Adrenal gland (tissue), 12 donors: Measurements from ENCODE around the gene PPP1R9B. TPM values are rescaled to one million over a fixed set of nuclear protein-coding genes. Genes with fewer than 3 reads are reported as not detected.

Source experiments
- DNase-seq, 7 donors: peaks; one replicate each; pipeline ENCODE4 v3.0.0-alpha.2; 2019 to 2020
- H3K27ac ChIP-seq, 5 donors: fragments of 200-600 bp; sonication (generic) in 4 of 5; 1 replicate in 3 of 5; 2 replicates in 2 of 5; pipeline versions ENCODE4 v1.5.1 to v1.8.0; 2016 to 2020; ENCODE audit warnings: mild to moderate bottlenecking in 1 of 5
- H3K27me3 ChIP-seq: fragments of 200-600 bp; 2 replicates; pipeline ENCODE4 v1.8.0; 2021
- H3K36me3 ChIP-seq, 2 donors: fragments of 200-600 bp; replicated peaks in 1 of 2; 1 replicate in 1 of 2; 2 replicates in 1 of 2; pipeline versions ENCODE4 v1.5.1 to v1.8.0; 2018 to 2022
- H3K4me1 ChIP-seq, 2 donors: fragments of 200-600 bp; replicated peaks in 1 of 2; 1 replicate in 1 of 2; 2 replicates in 1 of 2; pipeline versions ENCODE4 v1.5.1 to v1.8.0; 2018 to 2021
- H3K4me3 ChIP-seq, 4 donors: fragments of 200-600 bp; sonication (generic) in 3 of 4; one replicate each; pipeline ENCODE4 v1.5.1; 2016 to 2018
- H3K9me3 ChIP-seq, 3 donors: fragments of 200-600 bp; sonication (generic) in 1 of 3; replicated peaks in 1 of 3; 1 replicate in 2 of 3; 2 replicates in 1 of 3; pipeline versions ENCODE4 v1.5.1 to v1.8.0; 2016 to 2021
- POLR2A ChIP-seq, 2 donors: fragments of 450-650 bp; IDR thresholded peaks; one replicate each; pipeline ENCODE4 v1.6.1; 2017; ENCODE audit warnings: antibody characterized with exemption in 2 of 2, mild to moderate bottlenecking in 2 of 2, moderate library complexity in 1 of 2
- WGBS, 4 donors: extraction: QIAGEN DNeasy Blood & Tissue Kit in 2 of 4; methylation state at CpG; one replicate each; pipeline versions ENCODE4 v1.1.5 to v1.1.7; 2013 to 2017; 5-methylcytosine and 5-hydroxymethylcytosine counted together
- intact Hi-C, 2 donors: fragments of 100-400 bp; cut with DNase I; formaldehyde crosslinking; loops; one replicate each; pipeline versions ENCODE4 v1.14.1 to v1.15.0; 2022 to 2023
- polyA plus RNA-seq, 3 donors: library from polyadenylated mRNA; stranded (reverse); fragments of 200-250 nt in 2 of 3; fragments of 350-450 nt in 1 of 3; fragmentation: Illumina TruSeq in 1 of 3; extraction: RNeasy Lipid Tissue Mini Kit (QIAGEN cat#74804) in 1 of 3; gene quantifications; one replicate each; pipeline ENCODE4 v1.2.3, GENCODE V29; 2013 to 2014
- total RNA-seq, 9 donors: library from RNA; depleted of rRNA in 4 of 9; stranded (reverse); fragments of >200 nt in 4 of 9; fragments of 120-200 nt in 1 of 9; fragmentation: NEBNext Ultra II Directional in 1 of 9; extraction: Animal tissue kit (Norgen Biotek cat#: 25700) in 1 of 9; gene quantifications; one replicate each; pipeline versions ENCODE4 v1.1.0 to v1.2.4, GENCODE V29; 2013 to 2023
- TF ChIP-seq, protein P1 (sequence below), 6 experiments: fragments of 450-650 bp in 4 of 6; fragments of 200-600 bp in 2 of 6; sonication (generic) in 1 of 6; IDR thresholded peaks; 1 replicate in 5 of 6; 2 replicates in 1 of 6; pipeline versions ENCODE4 v1.5.1 to v1.8.0; 2016 to 2021; ENCODE audit warnings: antibody characterized with exemption in 6 of 6, mild to moderate bottlenecking in 2 of 6, moderate library complexity in 1 of 6
- donor health status: healthy with polysubstance abuse.
- donor health status: Bipolar disorder and iron deficiency.
- donor health status: DM: yes; HTN: yes; CAD: no.
- donor health status: DM: no; HTN: no; CAD: no.
- donor health status: DM: no; HTN: no; CAD: no.
- donor health status: DM: yes; HTN: yes; CAD: no.

PPP1R9B gene
- total and polyA plus RNA-seq, 12 donors, result 21.8 to 128 (median 52.1) TPM

DNA sequence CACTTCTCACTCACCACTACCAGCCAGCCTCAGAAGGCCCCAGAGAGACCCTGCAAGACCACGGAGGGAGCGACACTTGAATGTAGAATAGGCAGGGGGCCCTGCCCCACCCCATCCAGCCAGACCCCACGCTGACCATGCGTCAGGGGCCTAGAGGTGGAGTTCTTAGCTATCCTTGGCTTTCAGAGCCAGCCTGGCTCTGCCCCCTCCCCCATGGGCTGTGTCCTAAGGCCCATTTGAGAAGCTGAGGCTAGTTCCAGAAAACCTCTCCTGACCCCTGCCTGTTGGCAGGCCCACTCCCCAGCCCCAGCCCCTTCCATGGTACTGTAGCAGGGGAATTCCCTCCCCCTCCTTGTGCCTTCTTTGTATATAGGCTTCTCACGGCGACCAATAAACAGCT, 60.4 kb downstream of the PPP1R9B start:
- Histone ChIP-seq H3K36me3 (peaks cover 0 to 25% of the 10 kb centered on the region in 2 donors), H3K4me3 (no peak overlapping the region), H3K27me3 (no peaks in the 10 kb centered on the region), H3K27ac (no peak overlapping the region), H3K4me1 (no peaks in the 10 kb centered on the region), H3K9me3 (no peaks in the 10 kb centered on the region)
- 69 to 87% (median 83%) methylated on average over 4 to 6 of the region's 6 CpGs for WGBS, 4 donors
- TF ChIP-seq, protein P1, sequence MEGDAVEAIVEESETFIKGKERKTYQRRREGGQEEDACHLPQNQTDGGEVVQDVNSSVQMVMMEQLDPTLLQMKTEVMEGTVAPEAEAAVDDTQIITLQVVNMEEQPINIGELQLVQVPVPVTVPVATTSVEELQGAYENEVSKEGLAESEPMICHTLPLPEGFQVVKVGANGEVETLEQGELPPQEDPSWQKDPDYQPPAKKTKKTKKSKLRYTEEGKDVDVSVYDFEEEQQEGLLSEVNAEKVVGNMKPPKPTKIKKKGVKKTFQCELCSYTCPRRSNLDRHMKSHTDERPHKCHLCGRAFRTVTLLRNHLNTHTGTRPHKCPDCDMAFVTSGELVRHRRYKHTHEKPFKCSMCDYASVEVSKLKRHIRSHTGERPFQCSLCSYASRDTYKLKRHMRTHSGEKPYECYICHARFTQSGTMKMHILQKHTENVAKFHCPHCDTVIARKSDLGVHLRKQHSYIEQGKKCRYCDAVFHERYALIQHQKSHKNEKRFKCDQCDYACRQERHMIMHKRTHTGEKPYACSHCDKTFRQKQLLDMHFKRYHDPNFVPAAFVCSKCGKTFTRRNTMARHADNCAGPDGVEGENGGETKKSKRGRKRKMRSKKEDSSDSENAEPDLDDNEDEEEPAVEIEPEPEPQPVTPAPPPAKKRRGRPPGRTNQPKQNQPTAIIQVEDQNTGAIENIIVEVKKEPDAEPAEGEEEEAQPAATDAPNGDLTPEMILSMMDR (IDR thresholded peaks at IDR 0.05), result no peak
- no peak for TF ChIP-seq POLR2A (IDR thresholded peaks at IDR 0.05)
- no peak for DNase-seq
- intact Hi-C loops, result no loop called here

DNA sequence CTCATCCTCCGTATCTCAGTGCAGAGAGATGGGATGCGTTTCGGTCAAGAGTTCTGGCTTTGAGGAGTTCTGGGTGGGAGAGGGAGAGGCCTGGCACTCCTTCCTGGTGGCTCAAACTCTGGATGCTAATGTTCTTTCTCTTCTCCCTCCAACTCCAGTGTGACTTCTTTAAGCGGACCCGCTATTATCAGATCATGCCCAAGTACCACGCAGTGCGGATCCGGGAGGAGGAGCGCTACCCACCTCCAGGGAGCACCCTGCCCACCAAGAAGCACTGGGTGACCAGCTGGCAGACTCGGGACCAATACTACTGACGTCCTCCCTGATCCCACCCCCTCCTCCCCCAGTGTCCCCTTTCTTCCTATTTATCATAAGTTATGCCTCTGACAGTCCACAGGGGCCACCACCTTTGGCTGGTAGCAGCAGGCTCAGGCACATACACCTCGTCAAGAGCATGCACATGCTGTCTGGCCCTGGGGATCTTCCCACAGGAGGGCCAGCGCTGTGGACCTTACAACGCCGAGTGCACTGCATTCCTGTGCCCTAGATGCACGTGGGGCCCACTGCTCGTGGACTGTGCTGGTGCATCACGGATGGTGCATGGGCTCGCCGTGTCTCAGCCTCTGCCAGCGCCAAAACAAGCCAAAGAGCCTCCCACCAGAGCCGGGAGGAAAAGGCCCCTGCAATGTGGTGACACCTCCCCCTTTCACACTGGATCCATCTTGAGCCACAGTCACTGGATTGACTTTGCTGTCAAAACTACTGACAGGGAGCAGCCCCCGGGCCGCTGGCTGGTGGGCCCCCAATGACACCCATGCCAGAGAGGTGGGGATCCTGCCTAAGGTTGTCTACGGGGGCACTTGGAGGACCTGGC, 61.3 kb downstream of the PPP1R9B start:
- intact Hi-C loops, result loop anchor here (2.0 kb wide), 1 partner anchor 62 kb away; no protein-coding TSS in a partner anchor
- Histone ChIP-seq H3K36me3 (peaks cover 0 to 25% of the 10 kb centered on the region in 2 donors), H3K4me3 (no peak overlapping the region), H3K9me3 (no peaks in the 10 kb centered on the region), H3K27ac (no peak overlapping the region), H3K4me1 (no peaks in the 10 kb centered on the region), H3K27me3 (no peaks in the 10 kb centered on the region)
- DNase-seq, result no peak
- WGBS, 4 donors, result 82 to 86% (median 85%) methylated on average over 18 to 25 of the region's 25 CpGs
- no peak for TF ChIP-seq POLR2A (IDR thresholded peaks at IDR 0.05)
- TF ChIP-seq, protein P1 (IDR thresholded peaks at IDR 0.05), result no peak

DNA sequence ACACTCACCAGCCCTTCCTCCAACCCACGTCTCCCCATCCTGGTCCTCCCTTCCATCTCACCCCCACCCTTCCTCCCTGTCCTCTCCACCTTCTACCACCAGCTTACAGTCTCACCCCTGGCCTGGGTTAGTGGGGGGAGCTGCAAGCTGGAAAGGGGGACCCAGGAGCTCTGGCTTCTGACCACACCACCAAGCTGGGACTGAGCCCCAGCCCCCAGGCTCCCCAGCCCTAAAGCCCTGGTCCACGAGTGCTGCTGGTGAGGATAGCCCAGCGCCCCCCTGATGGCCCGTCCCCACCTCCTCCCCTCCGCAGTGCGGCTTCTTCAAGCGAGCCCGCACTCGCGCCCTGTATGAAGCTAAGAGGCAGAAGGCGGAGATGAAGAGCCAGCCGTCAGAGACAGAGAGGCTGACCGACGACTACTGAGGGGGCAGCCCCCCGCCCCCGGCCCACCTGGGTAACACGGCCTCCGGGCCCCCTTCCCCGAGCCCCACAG, 62.5 kb downstream of the PPP1R9B start:
- no peak for DNase-seq
- Histone ChIP-seq H3K27me3 (no peaks in the 10 kb centered on the region), H3K27ac (no peak overlapping the region), H3K9me3 (no peaks in the 10 kb centered on the region), H3K4me1 (no peaks in the 10 kb centered on the region), H3K36me3 (peaks cover 0 to 25% of the 10 kb centered on the region in 2 donors), H3K4me3 (no peak overlapping the region)
- TF ChIP-seq, protein P1 (IDR thresholded peaks at IDR 0.05), result no peak
- TF ChIP-seq POLR2A (IDR thresholded peaks at IDR 0.05), result no peak
- 75 to 90% (median 83%) methylated on average over 10 to 19 of the region's 19 CpGs for WGBS, 4 donors
- intact Hi-C loops, result loop anchor here (2.0 kb wide), 1 partner anchor 61 kb away; no protein-coding TSS in a partner anchor

DNA sequence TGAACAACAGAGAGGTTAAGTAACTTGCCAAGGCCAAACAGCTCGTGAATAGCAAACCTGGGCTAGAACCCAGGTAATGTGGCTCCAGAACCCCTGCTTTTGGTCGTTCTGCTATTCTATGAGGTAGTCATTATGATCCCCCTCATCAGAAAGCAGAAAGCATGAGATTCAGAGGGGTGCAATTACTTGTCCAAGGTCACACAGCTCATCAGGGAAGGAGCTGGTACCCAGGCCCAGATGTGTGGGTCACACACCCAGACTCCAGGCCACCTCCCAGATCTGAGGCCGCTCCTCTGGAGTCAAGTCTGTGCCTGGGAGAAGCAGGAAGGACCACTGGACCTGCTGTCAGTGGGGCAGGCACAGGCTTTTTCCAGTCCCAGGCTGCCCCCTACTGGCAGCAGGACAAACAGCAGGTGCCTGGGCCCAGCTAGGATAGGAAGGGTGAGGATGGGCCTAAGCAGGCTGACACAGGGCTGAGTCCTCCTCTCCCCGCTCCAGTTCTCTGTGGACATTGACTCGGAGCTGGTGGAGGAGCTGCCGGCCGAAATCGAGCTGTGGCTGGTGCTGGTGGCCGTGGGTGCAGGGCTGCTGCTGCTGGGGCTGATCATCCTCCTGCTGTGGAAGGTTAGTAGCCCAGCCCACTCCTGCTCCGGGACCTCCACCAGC, 63.1 kb downstream of the PPP1R9B start:
- Histone ChIP-seq H3K4me1 (no peaks in the 10 kb centered on the region), H3K27ac (peak overlapping the region in 1 of 5 donors; percentile 12), H3K9me3 (no peaks in the 10 kb centered on the region), H3K36me3 (peaks cover 0 to 28% of the 10 kb centered on the region in 2 donors), H3K27me3 (no peaks in the 10 kb centered on the region), H3K4me3 (no peak overlapping the region)
- WGBS, 4 donors, result 35 to 70% (median 38%) methylated on average over 3 to 10 of the region's 10 CpGs
- no peak for TF ChIP-seq POLR2A (IDR thresholded peaks at IDR 0.05)
- TF ChIP-seq, protein P1 (IDR thresholded peaks at IDR 0.05), result peak; percentile 90 to 98 (median 96)
- peak; percentile 72 to 89 (median 81) for DNase-seq
- intact Hi-C loops, result no loop called here
